ENCODE results near the gene LRRIQ4.
A peak's percentile ranks its signal among the peaks of the same experiment; 100 is the strongest.

LRRIQ4 gene

DNA sequence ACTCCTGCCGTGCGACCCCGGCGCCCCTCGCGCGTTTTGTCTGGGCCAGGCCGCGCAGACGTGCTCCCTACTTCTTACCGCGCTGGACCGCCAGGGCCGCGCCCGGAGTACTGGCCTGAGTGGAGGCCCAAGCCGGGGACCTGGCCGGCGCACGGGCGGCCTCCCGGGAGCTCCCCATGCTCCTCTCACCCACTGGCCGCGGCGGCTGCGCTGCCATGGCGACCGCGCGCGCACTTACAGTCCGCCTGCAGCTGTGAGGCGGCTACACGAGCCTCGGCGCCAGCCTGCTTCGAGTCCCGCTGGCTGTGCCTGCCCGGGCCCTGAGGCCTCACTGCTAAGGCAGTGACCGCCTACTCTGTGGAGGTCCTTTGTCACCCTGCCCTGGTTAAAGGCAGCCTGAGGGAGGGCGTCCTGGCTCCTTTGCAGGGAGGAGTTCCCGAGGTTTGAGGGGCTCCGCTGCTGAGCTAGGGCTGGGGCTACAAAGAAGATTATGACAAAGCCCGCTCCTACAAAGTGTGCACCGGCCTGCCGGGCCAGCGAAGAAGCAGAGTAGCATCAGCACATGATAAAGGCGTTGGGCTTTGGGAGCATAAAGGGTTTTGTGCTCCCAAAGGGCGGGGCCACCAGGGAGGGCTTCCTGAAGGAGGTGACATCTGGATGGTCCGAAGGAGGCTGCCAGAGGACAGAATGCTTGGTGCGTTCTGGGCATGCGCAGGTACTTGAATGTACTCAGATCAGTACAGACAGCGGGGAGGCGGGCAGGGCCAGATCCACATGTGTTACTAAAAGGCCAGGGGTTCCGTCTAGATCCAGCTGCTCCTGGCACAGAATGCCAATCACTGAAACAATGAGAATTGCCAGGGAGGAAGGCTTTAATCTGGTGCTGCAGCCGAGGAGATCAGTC lies at the start of gene LRRIQ4, which contains the start of gene LRRC34:
Gene LRRIQ4, plus strand, starts transcription at position 539 of the 904 bp plus-strand sequence. CDS start 9,052 bp downstream, outside the sequence.
Gene LRRC34, minus strand, starts transcription at position 573 of the 904 bp plus-strand sequence. Its CDS starts 356 bp downstream, at position 217.
- no peaks in the 10 kb centered on the region for H3K36me3 ChIP-seq (ENCODE audit: control insufficient read depth, insufficient read depth, low read length, severe bottlenecking)
- H3K4me1 ChIP-seq (ENCODE audit: control insufficient read depth, insufficient read depth, low read length) = peaks cover 20% of the 10 kb centered on the region
- H3K9me3 ChIP-seq (ENCODE audit: control insufficient read depth, low read length) = peaks cover 12% of the 10 kb centered on the region
- peak; percentile 84 for DNase-seq (ENCODE audit: low read depth)
- H3K4me3 ChIP-seq (ENCODE audit: low read length) = peak within 1 kb of the TSS; percentile 79
- no peaks in the 10 kb centered on the region for H3K27me3 ChIP-seq (replicated peaks; ENCODE audit: control insufficient read depth, insufficient read depth, low read length)
- peak within 1 kb of the TSS; percentile 79 for H3K9ac ChIP-seq (ENCODE audit: low read length)

DNA sequence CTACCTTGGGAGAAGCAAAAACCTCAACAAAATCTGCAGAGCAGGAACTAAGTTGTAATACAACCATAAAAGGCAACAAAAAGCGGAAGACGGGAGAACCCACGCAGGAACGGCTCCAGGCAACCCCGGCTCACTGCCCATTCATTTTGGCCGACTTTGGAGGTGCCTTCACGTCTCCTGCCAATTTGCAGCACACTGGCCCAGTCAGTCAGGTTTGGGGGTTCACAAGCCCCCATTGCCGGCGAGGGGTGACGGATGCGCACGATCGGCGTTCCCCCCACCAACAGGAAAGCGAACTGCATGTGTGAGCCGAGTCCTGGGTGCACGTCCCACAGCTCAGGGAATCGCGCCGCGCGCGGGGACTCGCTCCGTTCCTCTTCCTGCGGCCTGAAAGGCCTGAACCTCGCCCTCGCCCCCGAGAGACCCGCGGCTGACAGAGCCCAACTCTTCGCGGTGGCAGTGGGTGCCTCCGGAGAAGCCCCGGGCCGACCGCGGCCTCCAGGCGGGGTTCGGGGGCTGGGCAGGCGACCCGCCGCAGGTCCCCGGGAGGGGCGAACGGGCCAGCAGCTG lies 48.3 kb upstream of the LRRIQ4 start:
- peak overlapping the region; percentile 99 for H3K9ac ChIP-seq (ENCODE audit: low read length)
- no peaks in the 10 kb centered on the region for H3K36me3 ChIP-seq (ENCODE audit: control insufficient read depth, insufficient read depth, low read length, severe bottlenecking)
- H3K27me3 ChIP-seq (replicated peaks; ENCODE audit: control insufficient read depth, insufficient read depth, low read length) = no peaks in the 10 kb centered on the region
- DNase-seq (ENCODE audit: low read depth) = peak; percentile 63
- H3K9me3 ChIP-seq (ENCODE audit: control insufficient read depth, low read length) = peaks cover 8% of the 10 kb centered on the region
- H3K4me1 ChIP-seq (ENCODE audit: control insufficient read depth, insufficient read depth, low read length) = peaks cover 37% of the 10 kb centered on the region
- H3K4me3 ChIP-seq (ENCODE audit: low read length) = peak overlapping the region; percentile 97

DNA sequence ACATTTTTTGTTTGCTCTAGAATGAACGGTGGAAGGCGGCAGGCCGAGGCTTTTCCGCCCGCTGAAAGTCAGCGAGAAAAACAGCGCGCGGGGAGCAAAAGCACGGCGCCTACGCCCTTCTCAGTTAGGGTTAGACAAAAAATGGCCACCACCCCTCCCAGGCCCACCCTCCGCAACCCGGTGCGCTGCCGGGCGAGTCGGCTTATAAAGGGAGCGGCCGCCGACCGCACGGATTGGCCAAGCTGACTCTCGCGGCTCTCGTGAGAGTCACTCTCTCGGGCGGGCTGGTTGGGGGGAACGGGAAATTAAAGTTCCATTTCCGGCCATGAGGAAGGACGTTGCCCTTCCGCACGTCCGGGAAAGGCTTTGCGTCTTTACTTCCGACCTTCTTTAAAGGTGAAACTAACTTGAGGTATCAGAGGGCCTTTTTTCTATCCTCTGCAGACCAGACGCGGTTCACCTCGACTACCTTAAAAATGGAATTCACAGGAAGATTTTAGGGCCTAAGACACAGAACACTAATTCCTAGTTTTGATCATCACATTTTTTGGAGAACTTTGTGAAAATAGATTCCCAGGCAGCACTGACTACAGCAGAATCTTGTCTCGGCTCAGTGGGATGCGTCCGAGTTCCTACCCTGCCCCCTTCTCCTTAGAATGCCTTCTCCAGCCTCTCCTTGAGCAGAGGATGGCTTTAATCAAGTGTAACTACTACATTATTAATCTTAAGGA lies 47.6 kb upstream of the LRRIQ4 start, which contains the start of gene TERC:
Gene TERC, minus strand, starts transcription at position 179 of the 731 bp plus-strand sequence.
- H3K27me3 ChIP-seq (replicated peaks; ENCODE audit: control insufficient read depth, insufficient read depth, low read length) = no peaks in the 10 kb centered on the region
- peak within 1 kb of the TSS; percentile 99 for H3K9ac ChIP-seq (ENCODE audit: low read length)
- peak; percentile 94 for DNase-seq (ENCODE audit: low read depth)
- peak within 1 kb of the TSS; percentile 97 for H3K4me3 ChIP-seq (ENCODE audit: low read length)
- no peaks in the 10 kb centered on the region for H3K36me3 ChIP-seq (ENCODE audit: control insufficient read depth, insufficient read depth, low read length, severe bottlenecking)
- peaks cover 4% of the 10 kb centered on the region for H3K9me3 ChIP-seq (ENCODE audit: control insufficient read depth, low read length)
- peaks cover 32% of the 10 kb centered on the region for H3K4me1 ChIP-seq (ENCODE audit: control insufficient read depth, insufficient read depth, low read length)

DNA sequence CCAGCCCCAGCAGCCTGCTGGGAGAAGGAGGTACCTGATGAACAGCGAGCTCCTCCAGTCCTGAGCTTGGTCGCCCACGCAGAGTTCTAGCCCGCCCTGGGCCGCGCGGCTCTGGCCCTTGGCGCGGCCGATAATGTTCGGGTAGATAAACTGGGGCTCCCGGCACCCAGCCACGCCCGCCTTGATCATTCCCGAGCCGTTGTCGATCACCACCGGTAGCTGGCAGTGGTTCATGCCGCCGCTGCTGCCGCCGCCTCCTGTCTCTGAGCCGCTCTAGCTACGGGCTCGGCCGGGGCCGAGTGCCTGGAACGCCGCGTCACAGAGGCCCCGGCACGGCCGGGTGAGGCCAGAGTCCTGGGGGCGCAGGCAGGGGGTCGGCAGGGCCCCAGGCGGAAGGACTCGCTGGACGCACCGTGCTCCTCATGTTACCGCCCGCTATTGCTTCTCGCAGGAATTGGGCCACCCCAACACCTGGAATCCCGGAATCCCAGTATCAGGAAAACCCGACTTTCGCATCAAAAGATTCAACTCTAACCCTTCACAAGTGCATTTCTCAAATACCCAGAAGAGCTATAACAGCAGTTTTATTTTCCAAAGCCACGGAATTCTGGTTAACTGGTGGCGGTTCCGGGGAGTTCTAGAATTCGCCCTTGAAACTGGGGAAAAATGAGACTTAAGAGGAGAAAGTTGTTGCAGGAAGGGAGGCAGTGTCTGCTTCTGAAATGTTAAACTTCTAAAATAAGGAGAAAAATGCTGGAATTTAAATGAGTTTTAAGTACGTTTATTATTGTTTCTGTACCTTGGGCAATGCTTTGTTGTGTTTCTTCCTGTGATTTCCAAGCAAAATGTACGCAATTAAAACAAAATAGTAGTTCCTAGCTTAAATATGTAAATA lies 43.1 kb upstream of the LRRIQ4 start, which contains the start of gene ACTRT3:
Gene ACTRT3, minus strand, starts transcription at position 275 of the 895 bp plus-strand sequence. Its CDS starts 41 bp downstream, at position 234.
- Histone ChIP-seq H3K9me3 (ENCODE audit: control insufficient read depth, low read length) (no peaks in the 10 kb centered on the region), H3K4me3 (ENCODE audit: low read length) (peak within 1 kb of the TSS; percentile 90), H3K9ac (ENCODE audit: low read length) (peak within 1 kb of the TSS; percentile 95), H3K27me3 (replicated peaks; ENCODE audit: control insufficient read depth, insufficient read depth, low read length) (no peaks in the 10 kb centered on the region), H3K36me3 (ENCODE audit: control insufficient read depth, insufficient read depth, low read length, severe bottlenecking) (peaks cover 3% of the 10 kb centered on the region), H3K4me1 (ENCODE audit: control insufficient read depth, insufficient read depth, low read length) (peaks cover 14% of the 10 kb centered on the region)
- DNase-seq (ENCODE audit: low read depth) = peak; percentile 79

DNA sequence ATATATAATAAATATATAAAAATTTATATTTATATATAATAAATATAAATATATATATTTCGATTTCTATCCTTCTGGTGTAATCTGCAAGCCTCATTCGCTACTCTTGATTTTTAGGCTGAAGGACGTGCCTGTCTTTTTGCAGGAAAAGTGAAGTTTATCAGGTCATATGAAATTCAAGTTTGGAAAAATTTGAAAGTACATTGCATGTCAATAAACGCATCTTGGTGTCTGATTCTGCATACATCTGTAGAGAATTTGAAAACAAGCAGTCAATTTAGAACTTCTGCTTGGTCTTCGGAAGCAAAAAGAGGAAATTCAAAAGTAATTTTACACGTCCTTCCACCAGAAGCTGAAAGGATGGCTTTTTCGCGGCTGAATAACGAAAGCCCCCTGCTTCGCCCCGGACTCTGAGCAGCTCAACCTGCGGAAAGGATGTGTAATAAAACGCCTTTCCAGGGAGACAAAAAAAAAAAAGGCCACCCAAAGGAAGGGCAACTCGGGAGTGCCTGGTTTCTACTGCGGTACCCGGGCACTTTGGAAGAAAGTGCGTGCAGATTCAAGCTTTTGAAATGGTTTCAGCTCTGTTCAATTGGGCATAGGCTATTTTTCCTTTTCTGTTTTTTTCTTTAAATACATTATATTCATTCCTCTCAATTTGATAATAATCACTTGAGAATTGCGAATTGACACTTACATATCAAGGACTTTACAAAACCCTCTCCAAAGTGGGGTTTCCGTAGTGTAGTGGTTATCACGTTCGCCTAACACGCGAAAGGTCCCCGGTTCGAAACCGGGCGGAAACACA lies 41.0 kb upstream of the LRRIQ4 start:
- peak; percentile 88 for DNase-seq (ENCODE audit: low read depth)

DNA sequence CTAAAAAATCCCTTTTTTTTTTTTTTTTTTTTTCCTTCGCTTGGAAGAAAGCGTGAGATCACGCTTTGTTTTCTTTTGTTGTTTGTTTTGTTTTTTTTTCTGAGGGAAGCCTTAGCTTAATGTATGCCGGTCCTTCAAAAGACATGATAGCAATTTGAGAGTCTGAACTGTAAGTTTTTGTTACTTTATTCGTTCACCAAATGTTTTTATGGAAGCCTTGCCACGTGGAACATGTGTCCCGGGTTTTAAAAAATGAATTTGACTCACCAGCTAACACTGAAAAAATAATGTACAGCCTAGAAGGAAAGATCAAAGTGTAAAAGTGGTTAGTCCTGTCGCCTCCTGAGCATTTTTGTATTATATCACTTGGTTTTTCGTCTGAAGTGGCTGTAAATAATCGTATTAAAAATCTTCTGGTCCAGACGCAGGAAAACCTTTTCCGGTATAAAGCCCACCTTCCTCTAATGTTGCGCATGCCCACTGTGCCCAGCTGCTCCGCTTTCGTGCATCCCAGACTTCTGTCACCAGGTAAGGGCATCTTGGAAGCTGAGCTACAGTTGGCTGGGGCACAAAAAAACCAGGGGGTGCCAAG lies 40.3 kb upstream of the LRRIQ4 start:
- Histone ChIP-seq H3K4me1 (ENCODE audit: control insufficient read depth, insufficient read depth, low read length) (peaks cover 19% of the 10 kb centered on the region), H3K36me3 (ENCODE audit: control insufficient read depth, insufficient read depth, low read length, severe bottlenecking) (peaks cover 29% of the 10 kb centered on the region), H3K4me3 (ENCODE audit: low read length) (peak overlapping the region; percentile 90), H3K27me3 (replicated peaks; ENCODE audit: control insufficient read depth, insufficient read depth, low read length) (no peaks in the 10 kb centered on the region), H3K9me3 (ENCODE audit: control insufficient read depth, low read length) (no peaks in the 10 kb centered on the region), H3K9ac (ENCODE audit: low read length) (peak overlapping the region; percentile 96)
- peak; percentile 84 for DNase-seq (ENCODE audit: low read depth)

More for the DNA sequence above, 41.0 kb upstream of the LRRIQ4 start:
- Histone ChIP-seq H3K9ac (ENCODE audit: low read length) (peak overlapping the region; percentile 96), H3K4me3 (ENCODE audit: low read length) (peak overlapping the region; percentile 90), H3K36me3 (ENCODE audit: control insufficient read depth, insufficient read depth, low read length, severe bottlenecking) (peaks cover 22% of the 10 kb centered on the region), H3K27me3 (replicated peaks; ENCODE audit: control insufficient read depth, insufficient read depth, low read length) (no peaks in the 10 kb centered on the region), H3K4me1 (ENCODE audit: control insufficient read depth, insufficient read depth, low read length) (peaks cover 19% of the 10 kb centered on the region), H3K9me3 (ENCODE audit: control insufficient read depth, low read length) (no peaks in the 10 kb centered on the region)

DNA sequence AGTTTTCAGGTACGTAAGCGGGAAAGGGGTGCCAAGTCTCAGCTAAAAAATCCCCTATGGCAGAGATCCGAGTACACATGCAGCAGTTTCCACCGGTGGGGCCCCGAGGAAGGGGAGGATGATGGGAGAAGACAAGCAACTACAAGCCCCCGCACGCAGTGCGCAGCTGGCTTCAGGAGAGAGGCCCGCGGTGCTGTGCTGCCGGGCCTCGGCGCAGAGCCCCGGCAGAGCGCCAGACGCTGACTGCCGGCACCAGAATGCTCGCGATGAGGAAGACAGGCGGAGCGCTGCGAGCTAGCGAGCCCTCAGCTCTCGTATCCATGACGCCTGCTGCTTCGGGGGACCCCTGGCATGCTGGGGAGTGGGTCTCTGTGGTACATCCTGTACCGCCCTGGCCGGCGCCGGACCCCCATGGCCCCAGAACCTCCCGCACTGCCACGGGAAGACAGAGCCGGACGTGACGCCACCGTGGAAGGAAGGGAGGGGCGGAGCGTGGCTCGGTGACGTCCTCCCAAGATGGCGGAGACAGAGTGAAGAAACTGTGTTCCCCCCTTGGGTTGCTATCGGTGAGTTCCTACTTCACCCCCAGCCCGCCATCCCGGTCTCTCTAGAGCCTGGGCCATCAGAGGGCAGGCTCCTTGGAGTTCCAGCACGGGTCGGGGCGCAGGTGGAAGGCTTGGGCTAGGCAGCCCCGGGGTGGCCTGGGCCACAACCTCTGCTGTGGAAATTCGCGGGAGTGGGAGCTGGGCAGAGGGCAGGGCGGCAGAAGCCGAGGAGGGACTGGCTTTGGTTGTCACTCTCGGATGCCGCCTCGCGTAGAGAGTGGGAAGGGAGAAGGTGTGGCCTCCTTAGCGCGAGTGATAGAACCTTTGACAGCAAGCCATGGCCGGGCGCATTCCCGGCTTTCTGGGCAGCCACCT lies 39.5 kb upstream of the LRRIQ4 start, which contains the start of gene MYNN:
Gene MYNN, plus strand, starts transcription at position 500 of the 920 bp plus-strand sequence. CDS start 900 bp downstream, outside the sequence.
- Histone ChIP-seq H3K9ac (ENCODE audit: low read length) (peak within 1 kb of the TSS; percentile 96), H3K9me3 (ENCODE audit: control insufficient read depth, low read length) (no peaks in the 10 kb centered on the region), H3K36me3 (ENCODE audit: control insufficient read depth, insufficient read depth, low read length, severe bottlenecking) (peaks cover 36% of the 10 kb centered on the region), H3K4me3 (ENCODE audit: low read length) (peak within 1 kb of the TSS; percentile 90), H3K4me1 (ENCODE audit: control insufficient read depth, insufficient read depth, low read length) (peaks cover 19% of the 10 kb centered on the region), H3K27me3 (replicated peaks; ENCODE audit: control insufficient read depth, insufficient read depth, low read length) (no peaks in the 10 kb centered on the region)
- DNase-seq (ENCODE audit: low read depth) = peak; percentile 96

DNA sequence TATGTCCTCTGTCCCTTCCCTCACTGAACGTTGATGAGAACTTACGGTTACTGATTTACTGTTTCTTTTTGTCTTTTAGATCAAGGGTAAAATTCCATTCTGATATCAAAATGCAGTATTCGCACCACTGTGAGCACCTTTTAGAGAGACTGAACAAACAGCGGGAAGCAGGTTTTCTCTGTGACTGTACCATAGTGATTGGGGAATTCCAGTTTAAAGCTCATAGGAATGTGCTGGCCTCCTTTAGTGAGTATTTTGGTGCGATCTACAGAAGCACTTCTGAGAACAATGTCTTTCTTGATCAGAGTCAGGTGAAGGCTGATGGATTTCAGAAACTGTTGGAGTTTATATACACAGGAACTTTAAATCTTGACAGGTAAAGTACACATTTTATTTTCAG lies 38.5 kb upstream of the LRRIQ4 start:
- peak overlapping the region; percentile 96 for H3K9ac ChIP-seq (ENCODE audit: low read length)
- H3K27me3 ChIP-seq (replicated peaks; ENCODE audit: control insufficient read depth, insufficient read depth, low read length) = no peaks in the 10 kb centered on the region
- H3K9me3 ChIP-seq (ENCODE audit: control insufficient read depth, low read length) = no peaks in the 10 kb centered on the region
- no peak for DNase-seq (ENCODE audit: low read depth)
- H3K4me1 ChIP-seq (ENCODE audit: control insufficient read depth, insufficient read depth, low read length) = peaks cover 19% of the 10 kb centered on the region
- H3K4me3 ChIP-seq (ENCODE audit: low read length) = peak overlapping the region; percentile 90
- H3K36me3 ChIP-seq (ENCODE audit: control insufficient read depth, insufficient read depth, low read length, severe bottlenecking) = peaks cover 47% of the 10 kb centered on the region

DNA sequence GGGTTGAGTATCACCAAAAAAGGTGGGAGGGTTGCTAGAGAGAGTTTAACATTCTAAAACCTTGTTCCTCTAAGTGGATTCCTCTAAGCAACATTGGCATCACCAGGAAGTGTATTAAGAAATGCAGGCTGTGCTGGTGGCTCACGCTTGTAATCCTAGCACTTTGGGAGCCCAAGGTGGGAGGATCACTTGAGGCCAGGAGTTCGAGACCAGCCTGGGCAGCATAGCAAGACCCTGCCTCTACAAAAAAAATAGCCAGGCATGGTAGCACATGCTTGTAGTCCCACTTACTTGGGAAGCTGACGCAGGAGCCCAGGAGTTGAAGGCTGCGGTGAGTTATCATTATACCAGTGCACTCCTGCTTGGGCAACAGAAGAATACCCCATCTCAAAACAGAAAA lies 34.8 kb upstream of the LRRIQ4 start:
- peaks cover 83% of the 10 kb centered on the region for H3K36me3 ChIP-seq (ENCODE audit: control insufficient read depth, insufficient read depth, low read length, severe bottlenecking)
- no peak for DNase-seq (ENCODE audit: low read depth)
- peaks cover 21% of the 10 kb centered on the region for H3K4me1 ChIP-seq (ENCODE audit: control insufficient read depth, insufficient read depth, low read length)
- no peak overlapping the region for H3K4me3 ChIP-seq (ENCODE audit: low read length)
- no peaks in the 10 kb centered on the region for H3K27me3 ChIP-seq (replicated peaks; ENCODE audit: control insufficient read depth, insufficient read depth, low read length)
- no peaks in the 10 kb centered on the region for H3K9me3 ChIP-seq (ENCODE audit: control insufficient read depth, low read length)
- no peak overlapping the region for H3K9ac ChIP-seq (ENCODE audit: low read length)
